Transverse colon (tissue), 4 donors: ENCODE results near the gene DENND1B.

ENCODE experiments used
- POLR2A ChIP-seq: fragments of 450-650 bp; IDR thresholded peaks from one replicate; pipeline ENCODE4 v1.6.1; 2016; ENCODE audit warnings: antibody characterized with exemption, mild to moderate bottlenecking, moderate library complexity
- POLR2AphosphoS5 ChIP-seq, 3 donors: sonication (generic); formaldehyde crosslinking; IDR thresholded peaks; one replicate each; pipeline ENCODE4 v1.6.1; 2016; ENCODE audit warnings: antibody characterized with exemption in 3 of 3
- TF ChIP-seq, protein P1 (sequence below), 5 experiments: fragments of 200-600 bp in 3 of 5; fragments of 450-650 bp in 2 of 5; sonication (generic) in 3 of 5; IDR thresholded peaks; 1 replicate in 2 of 5; 2 replicates in 3 of 5; pipeline ENCODE4 v1.5.1; 2016 to 2017; ENCODE audit warnings: antibody characterized with exemption in 5 of 5, inconsistent platforms in 3 of 5, mild to moderate bottlenecking in 2 of 5, moderate library complexity in 1 of 5

GRCh38 chr1:197683280-197683679, 92.0 kb downstream of the DENND1B start:
- TF ChIP-seq POLR2AphosphoS5 (IDR thresholded peaks at IDR 0.05) (no peak), POLR2A (no peak)
- TF ChIP-seq, protein P1, sequence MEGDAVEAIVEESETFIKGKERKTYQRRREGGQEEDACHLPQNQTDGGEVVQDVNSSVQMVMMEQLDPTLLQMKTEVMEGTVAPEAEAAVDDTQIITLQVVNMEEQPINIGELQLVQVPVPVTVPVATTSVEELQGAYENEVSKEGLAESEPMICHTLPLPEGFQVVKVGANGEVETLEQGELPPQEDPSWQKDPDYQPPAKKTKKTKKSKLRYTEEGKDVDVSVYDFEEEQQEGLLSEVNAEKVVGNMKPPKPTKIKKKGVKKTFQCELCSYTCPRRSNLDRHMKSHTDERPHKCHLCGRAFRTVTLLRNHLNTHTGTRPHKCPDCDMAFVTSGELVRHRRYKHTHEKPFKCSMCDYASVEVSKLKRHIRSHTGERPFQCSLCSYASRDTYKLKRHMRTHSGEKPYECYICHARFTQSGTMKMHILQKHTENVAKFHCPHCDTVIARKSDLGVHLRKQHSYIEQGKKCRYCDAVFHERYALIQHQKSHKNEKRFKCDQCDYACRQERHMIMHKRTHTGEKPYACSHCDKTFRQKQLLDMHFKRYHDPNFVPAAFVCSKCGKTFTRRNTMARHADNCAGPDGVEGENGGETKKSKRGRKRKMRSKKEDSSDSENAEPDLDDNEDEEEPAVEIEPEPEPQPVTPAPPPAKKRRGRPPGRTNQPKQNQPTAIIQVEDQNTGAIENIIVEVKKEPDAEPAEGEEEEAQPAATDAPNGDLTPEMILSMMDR (IDR thresholded peaks at IDR 0.05), result no peak
